NB4 (cell line): ENCODE results near the gene SETD1B.

ENCODE experiments used
- CTCF ChIP-seq: IDR thresholded peaks from one replicate; pipeline ENCODE4 v1.5.1; 2012; ENCODE audit warnings: low read depth, low read length
- MAX ChIP-seq: IDR thresholded peaks from 2 replicates; pipeline ENCODE4 v1.6.1; 2011; ENCODE audit warnings: low read depth, low read length
- MYC ChIP-seq: IDR thresholded peaks from 2 replicates; pipeline ENCODE4 v1.6.1; 2011; ENCODE audit warnings: low read depth, low read length
- POLR2A ChIP-seq: IDR thresholded peaks from 2 replicates; pipeline ENCODE4 v1.6.1; 2011; ENCODE audit warnings: mild to moderate bottlenecking; ENCODE audit not compliant: insufficient read length; ENCODE audit errors: extremely low read depth

- TF ChIP-seq POLR2A (no peak), CTCF (no peak), MAX (no peak), MYC (peak; percentile 15; the same call in 1 of the 2 replicates)
These were observed 755 bp downstream of the SETD1B start for GRCh38 chr12:121804417-121805111.
